IPS-NIHi7 (cell line): ENCODE measurements around the gene XPNPEP2.

Experiments
- DNase-seq: peaks from one replicate; pipeline ENCODE4 v3.0.0; 2012; ENCODE audit warnings: mixed read lengths; ENCODE audit errors: extremely low spot score

XPNPEP2 gene

DNA sequence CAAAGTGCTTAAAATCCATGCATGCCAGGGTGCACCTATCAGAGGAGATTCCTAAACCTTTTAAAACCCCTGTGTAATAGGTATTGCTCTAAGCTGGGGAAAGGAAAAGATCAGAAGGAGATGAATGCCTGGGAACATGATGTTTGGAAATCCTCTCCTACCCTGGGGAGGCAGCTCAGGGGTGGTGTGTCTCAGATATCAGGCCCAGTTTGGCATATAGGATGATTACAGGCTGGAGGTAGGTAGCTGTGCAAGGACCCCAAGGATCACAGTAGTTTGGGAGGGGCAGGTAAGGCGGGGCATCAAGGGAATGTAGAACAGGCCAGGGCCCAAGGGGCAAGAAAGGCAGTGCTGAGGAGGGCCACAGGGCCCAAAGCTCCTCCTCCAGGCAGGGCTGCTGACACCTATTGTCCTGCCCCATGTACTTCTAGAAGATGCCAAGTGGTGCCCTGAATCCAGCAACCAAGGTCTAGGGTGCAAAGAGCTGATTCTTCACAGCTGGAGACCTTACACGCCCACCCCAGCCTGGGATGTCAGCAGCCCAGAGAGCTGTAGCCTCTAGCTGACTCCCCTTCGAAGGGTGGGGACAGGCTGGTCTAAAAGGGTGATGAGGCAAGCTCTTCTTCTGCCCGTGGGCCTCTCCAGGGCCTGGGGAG is 58.6 kb downstream of the XPNPEP2 start:
- no peak for DNase-seq

DNA sequence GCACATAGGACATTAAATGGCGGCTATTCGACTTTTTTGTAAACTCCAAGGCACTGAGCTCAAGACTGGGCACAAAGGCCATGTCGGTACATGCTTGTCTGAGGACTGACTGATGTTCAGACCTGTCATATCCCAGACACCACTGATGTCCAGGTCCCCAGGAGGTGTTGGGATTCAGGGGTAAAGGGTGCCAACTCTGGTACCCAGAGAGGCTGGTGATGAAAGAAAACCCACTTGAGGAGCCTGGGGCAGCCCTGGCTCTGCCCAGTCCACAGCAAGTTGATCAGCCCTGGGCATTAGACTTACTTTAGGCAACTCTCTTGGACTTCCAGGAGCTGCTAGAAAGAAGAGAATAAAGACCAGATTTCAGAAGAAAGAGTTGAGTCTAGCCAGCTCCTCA is 59.7 kb downstream of the XPNPEP2 start:
- no peak for DNase-seq

DNA sequence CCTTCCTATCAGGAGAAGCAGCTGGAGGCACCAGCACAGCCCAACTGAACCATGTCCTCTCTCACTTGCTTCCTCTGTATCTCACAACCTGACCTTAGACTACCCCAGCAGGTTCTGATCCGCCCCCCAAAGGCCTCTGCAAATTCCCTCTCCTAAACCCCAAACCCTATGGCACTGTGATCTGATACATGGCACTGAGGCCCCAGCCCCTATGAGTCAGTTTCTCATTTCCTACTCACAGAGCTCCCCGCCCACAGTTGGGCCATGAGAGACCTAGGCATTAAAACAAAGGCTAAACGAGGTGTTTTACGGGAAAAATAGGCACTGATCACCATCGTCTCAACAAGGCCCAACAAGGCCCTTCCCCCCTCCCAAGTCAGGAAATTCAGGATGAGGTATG is 60.1 kb downstream of the XPNPEP2 start:
- DNase-seq, result no peak

GRCh38 chrX:129800186-129800585 is 61.4 kb downstream of the XPNPEP2 start:
- no peak for DNase-seq

GRCh38 chrX:129802863-129803262 is 64.1 kb downstream of the XPNPEP2 start:
- DNase-seq, result no peak

DNA sequence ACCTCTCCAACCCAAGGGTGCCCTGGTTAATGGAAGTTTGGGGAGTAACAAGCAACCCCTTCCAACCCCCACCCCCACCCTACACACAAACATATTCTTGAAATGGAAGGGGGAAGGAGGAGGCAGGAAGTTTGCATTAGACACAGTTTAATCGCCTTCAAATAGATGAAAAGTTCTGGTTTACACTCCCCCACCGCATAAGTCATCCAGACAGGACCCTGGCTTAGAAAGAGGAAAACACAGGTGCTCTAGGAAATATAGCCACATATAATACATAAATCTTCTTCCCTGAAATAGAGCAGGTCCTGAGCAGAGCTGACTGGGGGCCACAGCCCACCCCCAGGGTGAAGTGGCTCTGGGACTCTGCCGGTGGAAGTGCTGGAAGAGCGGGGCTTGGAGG is 66.0 kb downstream of the XPNPEP2 start:
- DNase-seq, result no peak

DNA sequence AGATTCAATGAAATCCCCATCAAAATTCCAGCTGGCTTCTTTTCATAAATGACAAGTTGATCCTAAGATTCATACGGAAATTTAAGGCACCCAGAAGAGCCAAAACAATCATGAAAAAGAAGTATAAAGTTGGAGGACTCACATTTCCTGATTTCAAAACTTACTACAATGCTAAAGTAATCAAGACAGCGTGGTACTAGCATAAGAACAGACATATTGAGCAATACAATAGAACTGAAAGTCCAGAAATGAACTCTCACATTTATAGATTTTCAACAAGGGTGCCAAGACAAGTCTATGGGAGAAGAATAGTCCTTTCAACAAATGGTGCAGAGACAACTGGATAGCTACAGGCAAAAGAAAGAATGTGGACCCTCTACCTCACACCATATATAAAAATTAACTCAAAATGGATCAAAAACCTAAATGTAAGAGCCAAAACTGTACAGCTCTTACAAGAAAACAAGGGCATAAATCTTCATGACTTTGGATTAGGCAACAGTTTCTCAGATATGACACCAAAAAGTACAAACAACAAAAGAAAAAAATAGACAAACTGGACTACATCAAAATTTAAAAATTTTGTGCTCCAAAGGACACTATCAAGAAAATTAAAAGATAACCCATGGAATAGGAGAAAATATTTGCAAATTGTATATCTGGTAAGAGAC is 69.5 kb downstream of the XPNPEP2 start:
- no peak for DNase-seq

GRCh38 chrX:129808829-129809796 is 70.3 kb downstream of the XPNPEP2 start:
- no peak for DNase-seq

- DNase-seq, result no peak
These were observed 75.0 kb downstream of the XPNPEP2 start for GRCh38 chrX:129813662-129814368.

GRCh38 chrX:129818123-129818522 is 79.3 kb downstream of the XPNPEP2 start:
- DNase-seq, result no peak
